GM21576 (cell line): ENCODE data around the gene ACTR3.

ENCODE experiments used
- ATAC-seq: cut with Tn5 transposase; IDR thresholded peaks from one replicate; pipeline ENCODE4 v1.9.1; 2021; ENCODE audit warnings: mild to moderate bottlenecking, moderate library complexity; ENCODE audit not compliant: unreplicated experiment

ACTR3 gene

GRCh38 chr2:113996671-113997594 is 107.0 kb downstream of the ACTR3 start:
- ATAC-seq, result no peak

- no peak for ATAC-seq
Measured at GRCh38 chr2:114001152-114001551, 111.3 kb downstream of the ACTR3 start.

- no peak for ATAC-seq
Measured at GRCh38 chr2:114001937-114002336, 112.0 kb downstream of the ACTR3 start.

GRCh38 chr2:114005110-114005783 is 115.4 kb downstream of the ACTR3 start:
- no peak for ATAC-seq

- no peak for ATAC-seq
Measured at GRCh38 chr2:114006460-114006859, 116.6 kb downstream of the ACTR3 start.

GRCh38 chr2:114007436-114007835 is 117.5 kb downstream of the ACTR3 start:
- no peak for ATAC-seq

- no peak for ATAC-seq
Measured at GRCh38 chr2:114008720-114009119, 118.8 kb downstream of the ACTR3 start.

- ATAC-seq, result no peak
Measured at GRCh38 chr2:114009205-114009944, 119.5 kb downstream of the ACTR3 start.

GRCh38 chr2:114010001-114010400 is 120.1 kb downstream of the ACTR3 start:
- ATAC-seq, result no peak

GRCh38 chr2:114011713-114012112 is 121.8 kb downstream of the ACTR3 start:
- ATAC-seq, result no peak
